Measurements from ENCODE around the gene PNLIPRP3.
"Not testable (repeated sequence)": the region's sequence is repeated elsewhere in the genome, so short reads cannot be mapped to it uniquely, and the experiment has no call there.

PNLIPRP3 gene

GRCh38 chr10:116427671-116428070 lies at the start of gene PNLIPRP3:
Gene PNLIPRP3, plus strand, starts transcription at chr10:116427847. Its CDS starts 166 bp downstream, at chr10:116428013.
- DNase-seq (ENCODE audit: low spot score), result no peak

- DNase-seq (ENCODE audit: low spot score), result no peak
These were observed 45.4 kb upstream of the PNLIPRP3 start for GRCh38 chr10:116382290-116382689.

- DNase-seq (ENCODE audit: low spot score), result no peak
These were observed 42.3 kb upstream of the PNLIPRP3 start for GRCh38 chr10:116385311-116385710.

GRCh38 chr10:116385994-116386809 lies 41.4 kb upstream of the PNLIPRP3 start:
- DNase-seq (ENCODE audit: low spot score), result no peak

- DNase-seq (ENCODE audit: low spot score), result not testable (repeated sequence)
These were observed 34.3 kb upstream of the PNLIPRP3 start for GRCh38 chr10:116393246-116393831.

- DNase-seq (ENCODE audit: low spot score), result no peak
These were observed 32.2 kb upstream of the PNLIPRP3 start for GRCh38 chr10:116395223-116395985.

GRCh38 chr10:116398224-116398623 lies 29.4 kb upstream of the PNLIPRP3 start:
- no peak for DNase-seq (ENCODE audit: low spot score)

- no peak for DNase-seq (ENCODE audit: low spot score)
These were observed 24.8 kb upstream of the PNLIPRP3 start for GRCh38 chr10:116402858-116403257.

GRCh38 chr10:116403740-116404250 lies 23.9 kb upstream of the PNLIPRP3 start:
- DNase-seq (ENCODE audit: low spot score), result no peak

- DNase-seq (ENCODE audit: low spot score), result no peak
These were observed 18.9 kb upstream of the PNLIPRP3 start for GRCh38 chr10:116408719-116409118.

- DNase-seq (ENCODE audit: low spot score), result no peak
These were observed 17.3 kb upstream of the PNLIPRP3 start for GRCh38 chr10:116410351-116410750.

GRCh38 chr10:116417821-116418220 lies 9.8 kb upstream of the PNLIPRP3 start:
- DNase-seq (ENCODE audit: low spot score), result no peak

- DNase-seq (ENCODE audit: low spot score), result no peak
These were observed 9.3 kb upstream of the PNLIPRP3 start for GRCh38 chr10:116418389-116418788.

- DNase-seq (ENCODE audit: low spot score), result no peak
These were observed 5.8 kb upstream of the PNLIPRP3 start for GRCh38 chr10:116421815-116422214.

GRCh38 chr10:116429288-116429977 lies 1.8 kb downstream of the PNLIPRP3 start:
- DNase-seq (ENCODE audit: low spot score), result no peak

- DNase-seq (ENCODE audit: low spot score), result no peak
These were observed 2.6 kb downstream of the PNLIPRP3 start for GRCh38 chr10:116430288-116430687.

- no peak for DNase-seq (ENCODE audit: low spot score)
These were observed 4.0 kb downstream of the PNLIPRP3 start for GRCh38 chr10:116431598-116431997.

- DNase-seq (ENCODE audit: low spot score), result no peak
These were observed 9.5 kb downstream of the PNLIPRP3 start for GRCh38 chr10:116437076-116437692.

GRCh38 chr10:116440330-116441030 lies 12.8 kb downstream of the PNLIPRP3 start:
- no peak for DNase-seq (ENCODE audit: low spot score)

GRCh38 chr10:116444527-116445142 lies 17.0 kb downstream of the PNLIPRP3 start:
- DNase-seq (ENCODE audit: low spot score), result no peak

Data from CD4-positive, alpha-beta T cell treated with Interleukin-6 at 100 ng/mL for 8 hours (primary cell).